Measurements from ENCODE around the gene SCUBE3. TPM values are rescaled to one million over a fixed set of nuclear protein-coding genes. Genes with fewer than 3 reads are reported as not detected.

SCUBE3 gene
- total and polyA plus RNA-seq, 2 of the 13 experiments (the other 11 are each of a cell fraction or from before 2014, with no cell fraction given), result not detected

GRCh38 chr6:35174088-35174434 is 39.7 kb upstream of the SCUBE3 start (continued):
- no peak for TF ChIP-seq ZUFSP (CRISPR knock-in tag; IDR thresholded peaks at IDR 0.05; ENCODE audit: borderline replicate concordance)

DNA sequence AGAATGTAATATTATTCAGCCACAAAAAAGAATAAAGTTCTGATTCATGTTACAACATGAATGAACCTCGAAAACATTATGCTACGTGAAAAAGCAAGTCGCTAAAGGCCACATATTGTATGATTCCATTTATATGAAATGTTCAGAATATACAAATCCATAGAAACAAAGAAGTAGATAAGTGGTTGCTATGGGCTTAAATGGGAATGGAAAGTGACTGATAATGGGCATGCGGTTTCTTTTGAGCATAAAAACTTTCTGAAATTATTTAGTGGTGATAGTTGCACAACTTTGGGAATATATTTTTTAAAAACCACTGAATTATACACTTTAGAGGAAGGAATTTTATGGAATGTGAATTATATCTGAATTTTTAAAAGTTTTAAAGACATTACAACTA is 39.3 kb upstream of the SCUBE3 start:
- no peak for DNase-seq (ENCODE audit: low spot score)
- no peak overlapping the region for H3K4me3 ChIP-seq (replicated peaks in 1 of 3; ENCODE audit: insufficient read depth in 1 of 3, low read depth in 2 of 3, low read length in 3 of 3)
- no peaks in the 10 kb centered on the region for H4K20me1 ChIP-seq (ENCODE audit: insufficient read depth, low read length)
- no TSS peak for BruUV-seq (replicated peaks)
- H2AFZ ChIP-seq (ENCODE audit: low read length), result no peak overlapping the region
- H3K27me3 ChIP-seq (ENCODE audit: control insufficient read depth in 1 of 2, insufficient read depth in 2 of 2, low read length in 2 of 2), result peaks cover 0 to 10% of the 10 kb centered on the region in 2 experiments; a peak in 1 of 5 replicates
- no peaks in the 10 kb centered on the region for H3K79me2 ChIP-seq (ENCODE audit: insufficient read depth, low read length)
- intact Hi-C loops (cut with micrococcal nuclease; ENCODE audit: unreplicated experiment), result no loop called here
- 0 out of 2 replicates have a peak, but pooled peaks cover 2% of the 10 kb centered on the region for H3K9me3 ChIP-seq (ENCODE audit: low read length)
- H3K4me2 ChIP-seq (ENCODE audit: low read depth, low read length), result no peak overlapping the region
- no peak for ATAC-seq
- in situ Hi-C loops (cut with HindIII; ENCODE audit: extremely low pct_ligation_motif_present, low pct_unique_long_range_greater_than_20kb), result no loop called here
- no peak overlapping the region for H3K27ac ChIP-seq (ENCODE audit: extremely low read length, insufficient read depth, low read length)
- WGBS (ENCODE audit: low lambda C conversion rate), result 34% methylated on average over 4 of the region's 4 CpGs
- no peak for FAIRE-seq
- POLR2A ChIA-PET, result no interaction called here
- no peak for TF ChIP-seq CAMTA2 (CRISPR knock-in tag; IDR thresholded peaks at IDR 0.05; ENCODE audit: borderline replicate concordance)
- TF ChIP-seq DR1 (CRISPR knock-in tag; IDR thresholded peaks at IDR 0.05), result no peak
- TF ChIP-seq ZNF839 (CRISPR knock-in tag; IDR thresholded peaks at IDR 0.05; ENCODE audit: borderline replicate concordance), result no peak
- TF ChIP-seq ADNP (CRISPR knock-in tag; IDR thresholded peaks at IDR 0.05), result no peak
- no peak for TF ChIP-seq MAZ (IDR thresholded peaks at IDR 0.05; ENCODE audit: borderline replicate concordance, low read depth, low read length)
- no peak for TF ChIP-seq MAZ (CRISPR knock-in tag; IDR thresholded peaks at IDR 0.05; ENCODE audit: low read depth)
- TF ChIP-seq ZNF563 (CRISPR knock-in tag; IDR thresholded peaks at IDR 0.05), result no peak
- no peak for TF ChIP-seq BRF2 (CRISPR knock-in tag; IDR thresholded peaks at IDR 0.05)
- TF ChIP-seq FOXK1 (CRISPR knock-in tag; IDR thresholded peaks at IDR 0.05; ENCODE audit: borderline replicate concordance, low read depth), result no peak
- TF ChIP-seq PHB2 (IDR thresholded peaks at IDR 0.05; ENCODE audit: partially characterized antibody), result no peak
- no peak for TF ChIP-seq DMAP1 (CRISPR knock-in tag; IDR thresholded peaks at IDR 0.05)
- TF ChIP-seq ZBTB43 (CRISPR knock-in tag; conservative IDR thresholded peaks at IDR 0.05), result no peak
- TF ChIP-seq MTF1 (CRISPR knock-in tag; IDR thresholded peaks at IDR 0.05), result no peak
- TF ChIP-seq NR2F2 (IDR thresholded peaks at IDR 0.05; ENCODE audit: borderline replicate concordance, low read depth), result no peak
- no peak for TF ChIP-seq ATRX (CRISPR knock-in tag; IDR thresholded peaks at IDR 0.05; ENCODE audit: borderline replicate concordance)
- no peak for TF ChIP-seq ZNF7 (CRISPR knock-in tag; IDR thresholded peaks at IDR 0.05)
- CTCF ChIA-PET (ENCODE audit: low intra/inter-chr PET ratio, low total read pairs), result no interaction called here
- H3K4me1 ChIP-seq (ENCODE audit: insufficient read depth, low read length), result no peaks in the 10 kb centered on the region
- no peaks in the 10 kb centered on the region for H3K36me3 ChIP-seq (replicated peaks in 1 of 2; ENCODE audit: control insufficient read depth in 1 of 2, insufficient read depth in 2 of 2, low read length in 2 of 2)
- no peak overlapping the region for H3K9ac ChIP-seq (ENCODE audit: insufficient read depth, low read depth, low read length)
